GM20431 (cell line): Measurements from ENCODE around the gene VSTM1.
"Not testable (repeated sequence)": the region's sequence is repeated elsewhere in the genome, so short reads cannot be mapped to it uniquely, and the experiment has no call there.

Experiments used
- in situ Hi-C: fragments of 300-500 bp; cut with MseI, MboI; formaldehyde crosslinking; loops from one replicate; pipeline ENCODE4 v1.15.0; 2020; ENCODE audit warnings: low sequenced_read_pairs; ENCODE audit not compliant: unreplicated experiment

Gene VSTM1

DNA sequence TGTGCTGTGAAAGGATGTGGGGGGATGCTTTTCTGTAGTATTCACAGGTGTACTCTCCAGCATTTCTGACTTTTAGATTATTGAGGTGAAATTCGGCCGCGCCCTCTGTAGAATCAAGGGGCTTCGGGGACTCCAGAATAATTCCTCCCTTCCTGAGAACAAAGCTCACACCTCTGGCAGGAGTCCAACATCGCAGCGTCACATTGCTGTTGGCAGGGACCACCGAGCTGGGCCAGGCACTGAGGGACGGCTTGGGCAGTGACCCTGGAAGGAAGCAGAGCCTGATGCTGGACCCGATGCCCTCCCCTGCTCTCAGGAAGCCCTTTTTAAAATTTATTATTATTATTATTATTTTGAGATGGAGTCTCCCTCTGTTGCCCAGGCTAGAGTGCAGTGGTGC lies 11.2 kb upstream of the VSTM1 start:
- in situ Hi-C loops = no loop called here

DNA sequence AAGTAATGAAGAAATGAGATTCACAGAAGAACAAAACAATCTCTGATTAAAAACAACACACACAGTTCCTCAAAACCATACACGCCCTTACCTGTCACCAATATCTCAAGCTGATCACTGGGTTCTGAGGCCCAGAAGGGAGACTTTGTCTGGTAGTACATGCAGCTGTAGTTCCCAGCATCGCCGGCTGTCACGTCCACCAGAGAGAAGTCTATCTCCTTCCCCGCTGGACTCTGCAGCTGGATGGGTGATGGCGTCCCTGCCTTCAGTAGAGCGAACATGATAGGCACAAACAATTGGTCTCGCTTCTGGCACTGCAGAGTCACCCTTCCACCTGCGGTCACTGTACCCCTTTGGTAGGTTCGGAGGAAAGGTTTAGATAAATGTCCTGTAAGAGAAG lies 10.1 kb upstream of the VSTM1 start:
- in situ Hi-C loops = no loop called here

DNA sequence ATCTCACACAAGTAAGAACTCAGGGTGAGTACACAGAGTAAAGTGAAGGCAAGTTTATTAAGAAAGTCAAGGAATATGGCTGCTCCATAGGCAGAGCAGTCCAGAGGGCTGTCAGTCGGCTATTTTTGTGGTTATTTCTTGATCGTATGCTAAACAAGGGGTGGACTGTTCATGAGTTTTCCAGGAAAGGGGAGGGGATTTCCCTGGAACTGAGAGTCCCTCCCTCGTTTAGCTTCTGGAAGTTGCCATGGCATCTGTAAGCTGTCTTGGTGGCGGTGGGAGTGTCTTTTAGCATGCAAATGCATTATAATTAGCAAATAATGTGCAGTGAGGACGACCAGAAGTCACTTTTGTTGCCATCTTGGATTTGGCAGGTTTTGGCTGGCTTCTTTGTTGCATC lies 5.8 kb upstream of the VSTM1 start:
- in situ Hi-C loops = no loop called here

DNA sequence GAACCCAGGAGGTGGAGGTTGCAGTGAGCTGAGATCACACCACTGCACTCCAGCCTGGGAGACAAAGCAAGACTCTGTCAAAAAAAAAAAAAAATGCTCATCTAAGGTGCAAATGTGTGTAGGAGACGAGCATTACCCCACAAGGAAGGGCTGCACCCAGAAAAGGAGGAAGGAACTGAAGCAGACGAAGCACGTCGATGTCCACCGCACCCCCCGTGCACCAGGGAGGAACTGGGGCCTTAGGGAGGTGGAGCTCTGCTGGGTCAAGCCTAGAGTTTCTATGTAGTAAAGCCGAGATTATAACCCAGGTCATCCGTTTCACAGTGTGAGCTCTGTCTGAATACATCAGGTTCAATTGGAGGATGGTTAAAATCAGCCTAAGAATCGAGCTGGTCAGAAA lies 1.1 kb downstream of the VSTM1 start:
- in situ Hi-C loops = no loop called here

DNA sequence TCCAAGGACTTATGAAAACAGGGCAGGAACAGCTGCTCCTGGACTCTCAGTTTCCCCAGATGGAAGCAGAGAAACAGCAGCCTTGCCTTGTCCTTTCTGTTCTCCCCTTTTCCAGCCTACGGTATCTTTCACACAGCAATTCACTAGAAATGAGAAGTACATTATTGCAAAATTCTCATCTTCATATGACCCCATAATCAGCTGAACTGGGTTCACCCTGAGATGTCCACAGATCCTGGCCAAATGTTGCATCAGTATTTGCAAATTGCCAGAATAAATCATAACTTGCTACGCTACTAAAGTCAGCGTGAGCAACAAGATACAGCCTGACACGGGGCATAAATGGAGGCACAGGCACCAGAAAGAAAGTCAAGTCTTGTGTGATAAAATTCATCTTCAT lies 16.1 kb downstream of the VSTM1 start:
- in situ Hi-C loops = no loop called here

DNA sequence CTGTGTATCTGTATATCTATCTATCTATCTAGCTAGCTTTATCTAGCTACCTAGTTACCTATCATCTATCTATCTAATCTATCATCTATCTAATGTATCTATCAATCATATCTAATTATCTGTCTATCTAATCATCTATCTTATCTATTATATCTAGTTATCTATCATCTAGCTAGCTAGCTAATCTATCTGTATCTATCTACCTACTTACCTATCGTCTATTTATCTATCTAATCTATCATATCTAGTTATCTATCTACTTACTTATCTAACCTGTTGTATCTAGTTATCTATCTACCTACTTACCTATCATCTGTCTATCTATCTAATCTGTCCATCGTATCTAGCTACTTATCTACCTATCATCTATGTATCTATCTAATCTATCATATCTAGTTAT lies 17.9 kb downstream of the VSTM1 start:
- in situ Hi-C loops = no loop called here

DNA sequence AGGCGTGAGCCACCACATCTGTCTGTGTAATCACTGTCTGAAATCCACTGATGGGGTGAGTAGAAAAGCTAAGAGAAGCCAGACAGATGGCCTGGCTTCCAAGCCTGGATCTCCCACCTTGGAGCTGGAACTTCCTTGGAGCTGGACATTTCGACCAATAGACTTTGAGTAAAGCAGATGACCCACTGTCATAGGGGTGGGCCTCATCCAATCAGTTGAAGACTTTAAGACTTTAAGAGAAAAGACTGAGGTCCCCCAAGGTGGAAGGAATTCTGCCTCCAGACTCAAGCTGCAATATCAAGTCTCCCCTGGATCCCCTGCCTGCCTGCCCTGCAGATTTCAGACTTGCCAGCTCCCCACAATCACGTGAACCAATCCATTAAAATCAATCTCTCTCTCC lies 20.7 kb downstream of the VSTM1 start:
- in situ Hi-C loops = no loop called here

DNA sequence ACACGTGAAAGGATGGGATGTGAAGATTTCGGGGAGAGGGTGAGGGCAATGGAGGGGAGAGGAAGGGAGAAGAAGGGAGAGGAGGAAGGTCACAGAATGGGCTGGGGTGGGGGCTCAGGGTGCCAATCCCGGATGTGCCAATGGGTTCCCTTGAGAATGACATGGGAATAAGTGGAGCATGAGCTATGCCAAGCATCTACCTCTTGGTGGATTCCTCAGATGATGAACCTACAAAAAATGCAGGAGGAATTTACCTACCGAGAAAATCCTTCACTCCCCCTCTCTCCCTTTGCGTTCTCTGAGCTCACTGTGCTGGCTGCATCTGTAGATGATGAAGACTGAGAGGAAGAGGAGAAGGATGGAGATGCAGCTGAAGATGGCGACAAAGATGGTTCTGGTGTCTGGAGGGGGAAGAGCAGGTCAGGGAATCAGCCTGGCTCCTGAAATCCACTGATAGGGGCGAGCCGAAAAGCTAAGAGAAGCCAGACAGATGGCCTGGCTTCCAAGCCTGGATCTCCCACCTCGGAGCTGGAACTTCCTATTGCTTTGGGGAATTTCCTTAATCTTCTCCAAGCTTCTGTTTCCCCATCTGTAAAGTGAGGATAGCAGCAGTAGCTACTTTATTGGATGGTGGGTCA lies 21.6 kb downstream of the VSTM1 start:
- in situ Hi-C loops = no loop called here

DNA sequence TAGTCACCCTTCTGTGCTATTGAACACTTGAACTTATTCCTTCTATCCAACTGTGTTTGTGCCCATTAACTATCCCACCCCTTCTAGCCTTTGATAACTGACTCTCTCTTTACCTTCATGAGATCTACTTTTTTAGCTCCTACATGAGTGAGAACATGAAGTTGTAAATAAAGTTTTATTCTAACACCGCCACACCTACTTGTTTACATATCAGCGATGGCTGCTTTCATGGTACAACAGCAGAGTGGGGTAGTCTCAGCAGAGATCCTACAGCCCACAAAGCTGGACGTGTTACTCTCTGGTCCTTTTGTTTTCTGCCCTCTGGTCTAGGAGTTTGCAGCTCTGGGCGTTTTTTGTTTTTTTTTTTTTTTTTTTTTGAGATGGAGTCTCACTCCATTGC lies 23.7 kb downstream of the VSTM1 start:
- in situ Hi-C loops = no loop called here

DNA sequence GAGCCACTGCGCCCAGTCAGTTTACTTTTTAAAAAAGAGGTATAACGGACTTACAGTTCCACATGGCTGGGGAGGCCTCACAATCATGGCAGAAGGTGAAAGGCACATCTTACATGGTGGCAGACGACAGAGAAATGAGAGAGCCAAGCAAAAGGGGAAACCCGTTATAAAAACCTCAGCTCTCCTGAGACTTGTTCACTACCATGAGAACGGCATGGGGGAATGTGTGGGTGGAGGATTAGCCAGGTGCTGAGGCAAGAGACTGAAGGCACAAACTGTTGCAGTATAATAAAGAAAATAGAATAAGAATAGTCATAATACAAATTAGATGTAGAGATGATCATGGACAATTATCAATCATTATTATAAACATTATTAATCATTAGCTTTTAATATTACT lies 27.2 kb downstream of the VSTM1 start:
- in situ Hi-C loops = not testable (repeated sequence)

DNA sequence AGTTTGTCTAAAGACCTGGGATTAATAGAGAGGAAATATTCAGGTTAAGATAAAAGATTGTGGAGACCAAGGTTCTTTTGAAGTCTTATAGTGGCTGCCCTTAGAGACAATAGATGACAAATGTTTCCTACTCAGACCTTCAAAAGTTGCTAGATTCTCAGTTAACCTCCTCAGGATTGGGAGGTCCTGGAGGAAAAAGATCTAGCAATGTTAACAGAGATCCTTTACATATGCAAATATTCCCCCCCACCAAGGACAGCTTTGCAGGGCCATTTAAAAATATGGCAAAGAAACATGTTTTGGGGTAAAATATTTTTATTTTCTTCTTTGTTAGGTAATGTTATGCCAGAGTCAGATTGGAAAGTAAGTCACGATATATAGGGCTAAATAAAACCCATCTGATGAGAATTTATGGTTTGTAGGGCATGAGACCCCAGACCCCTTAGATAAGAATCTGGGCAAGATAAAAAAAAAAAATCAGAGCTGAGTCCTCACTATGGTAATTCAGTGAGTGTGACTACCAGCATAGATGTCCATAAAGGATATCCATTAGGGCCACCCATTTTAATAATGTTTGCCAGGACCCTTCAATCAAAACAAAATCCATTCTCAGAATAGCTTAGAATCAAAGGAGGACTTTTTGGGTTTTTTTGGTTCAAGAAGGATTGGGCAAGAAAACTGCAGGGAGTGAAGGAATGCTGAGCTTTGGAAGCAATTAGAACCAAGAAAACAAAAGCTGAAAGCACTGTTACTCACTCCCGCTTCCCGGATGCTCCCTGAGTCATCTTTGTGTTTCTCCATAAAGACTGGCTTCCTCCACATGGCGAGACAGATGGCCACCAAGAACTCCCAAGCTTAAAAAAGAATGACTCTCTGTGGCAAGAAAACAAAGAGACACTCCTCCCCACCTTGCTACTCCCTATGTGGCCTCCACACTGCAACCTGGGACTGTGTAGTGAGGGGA lies 28.2 kb downstream of the VSTM1 start:
- in situ Hi-C loops = no loop called here

DNA sequence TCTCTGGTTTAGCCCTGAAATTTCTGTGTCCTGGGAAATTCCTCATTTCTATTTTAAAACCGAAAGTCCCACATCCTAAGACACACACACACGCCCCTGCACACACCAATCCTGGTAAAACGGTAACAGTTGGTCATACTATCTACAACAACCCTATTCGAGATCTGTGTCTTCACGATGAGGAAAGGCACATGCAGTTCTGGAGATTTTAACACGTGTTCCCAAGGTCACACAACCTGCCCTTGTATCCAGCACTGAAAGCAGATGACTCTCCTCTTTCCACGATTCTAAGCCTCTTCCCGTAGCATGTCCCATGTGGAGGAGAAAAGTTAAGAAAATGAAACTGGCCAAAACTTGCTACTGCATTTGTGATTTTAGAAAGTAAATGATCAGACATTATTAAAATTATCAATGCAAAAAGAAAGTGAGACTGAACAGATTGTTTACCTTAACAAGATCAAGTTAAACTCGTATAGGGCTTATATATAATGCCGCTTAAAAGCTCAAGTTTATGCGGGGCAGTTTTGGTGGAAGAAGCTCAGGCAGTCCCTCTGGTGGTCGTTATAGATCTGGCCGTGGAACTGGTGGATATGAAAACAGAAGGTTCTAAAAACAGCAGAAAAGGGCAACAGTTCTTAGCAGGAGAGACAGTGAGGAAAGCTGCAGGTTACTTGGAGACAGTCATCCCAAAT lies 32.7 kb downstream of the VSTM1 start:
- in situ Hi-C loops = no loop called here

DNA sequence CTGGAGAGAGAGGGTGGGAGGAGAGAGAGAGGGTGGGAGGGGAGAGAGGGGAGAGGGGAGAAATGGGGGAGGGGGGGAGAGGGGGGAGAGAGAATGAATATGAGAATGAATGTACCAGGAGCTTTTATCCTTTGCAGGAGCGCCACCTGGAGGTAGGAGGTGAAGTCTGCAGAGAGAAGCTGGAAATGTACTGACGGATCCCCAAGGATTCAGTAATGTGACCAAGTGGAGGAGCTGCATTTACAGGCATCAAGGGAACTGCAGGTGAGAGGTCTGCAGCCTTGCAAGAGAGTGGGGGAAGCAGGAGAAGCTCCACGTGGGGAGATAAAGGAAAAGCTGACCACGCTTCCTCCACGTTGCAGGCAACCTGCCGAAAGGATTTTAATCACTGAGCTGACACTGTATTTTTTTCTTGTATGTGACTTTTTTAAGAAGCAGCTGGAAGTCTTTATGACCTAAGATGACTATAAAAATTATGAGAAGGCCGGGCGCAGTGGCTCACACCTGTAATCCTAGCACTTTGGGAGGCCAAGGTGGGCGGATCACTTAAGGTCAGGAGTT lies 33.7 kb downstream of the VSTM1 start:
- in situ Hi-C loops = no loop called here

DNA sequence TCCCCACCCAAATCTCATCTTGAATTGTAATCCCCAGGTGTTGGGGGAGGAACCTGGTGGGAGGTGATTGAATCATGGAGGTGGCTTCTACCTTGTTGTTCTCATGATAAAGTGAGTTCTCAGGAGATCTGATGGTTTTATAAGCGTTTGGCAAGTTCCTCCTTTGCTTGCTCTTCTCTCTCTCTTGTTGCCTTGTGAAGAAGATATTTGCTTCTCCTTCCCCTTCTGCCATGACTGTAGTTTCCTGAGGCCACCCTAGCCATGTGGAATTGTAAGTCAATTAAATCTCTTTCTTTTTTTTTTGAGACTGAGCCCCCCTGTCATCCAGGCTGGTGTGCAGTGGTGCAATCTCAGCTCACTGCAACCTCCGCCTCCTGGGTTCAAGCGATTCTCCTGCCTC lies 34.4 kb downstream of the VSTM1 start:
- in situ Hi-C loops = no loop called here

DNA sequence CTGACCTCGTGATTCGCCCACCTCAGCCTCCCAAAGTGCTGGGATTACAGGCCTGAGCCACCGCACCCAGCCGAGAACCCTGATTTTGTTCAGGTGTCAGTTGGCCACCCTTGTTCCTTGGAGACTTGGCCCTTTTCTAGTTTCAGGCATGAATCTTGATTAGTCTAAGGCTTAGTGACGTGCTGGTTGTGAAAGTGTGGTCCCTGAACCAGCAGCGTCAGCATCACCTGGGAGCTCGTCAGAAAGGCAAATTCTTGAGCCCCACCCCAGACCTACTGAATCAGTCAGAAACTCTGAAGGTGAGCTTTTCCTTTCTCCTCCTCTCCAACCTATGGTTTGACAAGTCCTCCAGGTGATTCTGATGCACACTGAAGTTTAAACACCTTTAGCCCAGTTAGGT lies 37.0 kb downstream of the VSTM1 start:
- in situ Hi-C loops = no loop called here

DNA sequence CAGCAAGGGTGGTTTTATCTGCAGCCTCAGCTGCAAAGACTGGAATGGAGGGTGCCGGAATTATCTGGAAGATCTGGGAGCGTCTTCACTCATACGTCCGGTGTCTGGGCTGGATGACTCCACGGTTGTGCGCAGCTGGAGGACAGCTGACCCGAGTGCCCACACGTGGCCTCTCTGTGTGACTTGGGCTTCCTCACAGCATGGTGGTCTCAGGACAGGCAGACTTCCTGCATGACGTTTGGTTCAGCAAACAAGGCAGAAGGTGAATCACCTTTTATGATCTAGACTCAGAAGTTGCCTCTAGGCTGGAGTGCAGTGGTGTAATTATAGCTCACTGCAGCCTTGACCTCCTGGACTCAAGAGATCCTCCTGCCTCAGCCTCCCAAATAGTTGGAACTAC lies 39.0 kb downstream of the VSTM1 start:
- in situ Hi-C loops = no loop called here

DNA sequence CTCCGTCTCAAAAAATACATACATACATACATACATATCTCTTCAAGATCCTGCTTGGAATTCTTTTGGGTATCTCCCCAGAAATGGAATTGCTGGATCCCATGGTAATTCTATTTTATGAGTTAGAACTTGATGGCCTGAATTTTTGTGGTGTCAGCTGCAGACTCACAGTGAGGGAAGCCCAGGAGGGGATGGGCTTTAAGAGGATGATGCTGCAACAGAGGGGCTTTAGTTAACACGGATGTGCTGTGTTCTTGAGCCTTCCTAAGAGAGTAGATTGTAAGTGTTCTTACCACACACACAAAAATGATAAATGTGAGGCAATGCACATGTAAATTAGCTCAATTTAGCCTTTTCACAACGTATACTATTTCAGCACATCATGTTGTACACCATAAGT lies 40.5 kb downstream of the VSTM1 start:
- in situ Hi-C loops = no loop called here

DNA sequence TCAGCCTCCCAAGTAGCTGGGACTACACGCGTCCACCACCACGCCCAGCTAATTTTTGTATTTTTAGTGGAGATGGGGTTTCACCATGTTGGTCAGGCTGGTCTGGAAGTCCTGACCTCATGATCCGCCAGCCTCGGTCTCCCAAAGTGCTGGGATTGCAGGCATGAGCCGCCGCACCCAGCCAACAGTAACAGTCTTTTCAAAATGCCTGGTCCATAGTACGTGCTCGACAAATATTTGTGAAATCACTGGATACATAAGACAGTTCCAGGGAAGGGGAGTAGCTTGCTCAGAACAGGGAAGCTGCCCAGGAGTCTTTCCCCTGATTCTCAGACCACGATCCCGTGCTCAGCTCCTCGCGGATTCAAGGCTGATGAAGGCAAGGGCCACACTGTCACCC lies 41.8 kb downstream of the VSTM1 start:
- in situ Hi-C loops = no loop called here

DNA sequence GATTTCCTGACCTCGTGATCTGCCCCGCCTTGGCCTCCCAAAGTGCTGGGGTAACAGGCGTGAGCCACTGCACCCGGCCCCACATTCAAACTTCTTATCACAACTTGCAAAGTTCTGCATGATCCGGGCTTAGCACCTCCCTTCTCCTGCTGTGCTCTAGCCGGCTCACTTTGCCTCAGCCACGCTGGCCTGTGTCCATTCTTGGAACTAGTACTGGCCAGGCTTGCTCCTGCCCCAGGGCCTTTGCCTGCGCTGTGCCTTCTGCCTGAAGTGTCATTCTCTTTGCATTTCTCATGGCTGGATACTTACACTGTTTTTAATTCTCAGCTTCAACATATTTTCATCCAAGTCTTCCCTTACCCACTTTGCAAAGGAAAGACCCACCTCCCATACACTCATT lies 42.3 kb downstream of the VSTM1 start:
- in situ Hi-C loops = no loop called here

DNA sequence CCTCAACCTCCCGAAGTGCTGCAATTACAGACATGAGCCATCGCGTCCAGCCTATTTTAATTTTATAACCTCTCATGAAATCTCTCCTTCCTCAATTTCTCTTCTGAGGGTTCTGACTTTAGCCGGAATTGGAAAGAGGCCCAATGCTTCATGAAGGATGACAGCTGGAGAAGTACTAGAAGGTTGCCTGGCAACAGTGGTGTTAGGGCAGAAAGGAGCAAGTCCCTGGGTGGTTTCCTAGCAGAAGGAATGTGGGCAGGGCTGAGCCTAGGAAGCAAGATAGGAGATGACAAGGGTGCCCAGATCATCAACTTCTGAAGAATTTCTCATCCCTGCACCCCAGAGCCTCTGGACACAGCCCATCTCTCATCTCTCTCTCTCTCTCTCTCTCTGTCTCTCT lies 46.4 kb downstream of the VSTM1 start:
- in situ Hi-C loops = no loop called here
